GM12874 (cell line): Measurements from ENCODE around the gene FAM83F.

Source experiments
- TF ChIP-seq, protein P1 (sequence below): IDR thresholded peaks from 2 replicates; pipeline ENCODE4 v1.5.1; 2011; ENCODE audit warnings: low read depth, mild to moderate bottlenecking, control low read depth, low read length, moderate library complexity; ENCODE audit not compliant: insufficient read depth

FAM83F gene

DNA sequence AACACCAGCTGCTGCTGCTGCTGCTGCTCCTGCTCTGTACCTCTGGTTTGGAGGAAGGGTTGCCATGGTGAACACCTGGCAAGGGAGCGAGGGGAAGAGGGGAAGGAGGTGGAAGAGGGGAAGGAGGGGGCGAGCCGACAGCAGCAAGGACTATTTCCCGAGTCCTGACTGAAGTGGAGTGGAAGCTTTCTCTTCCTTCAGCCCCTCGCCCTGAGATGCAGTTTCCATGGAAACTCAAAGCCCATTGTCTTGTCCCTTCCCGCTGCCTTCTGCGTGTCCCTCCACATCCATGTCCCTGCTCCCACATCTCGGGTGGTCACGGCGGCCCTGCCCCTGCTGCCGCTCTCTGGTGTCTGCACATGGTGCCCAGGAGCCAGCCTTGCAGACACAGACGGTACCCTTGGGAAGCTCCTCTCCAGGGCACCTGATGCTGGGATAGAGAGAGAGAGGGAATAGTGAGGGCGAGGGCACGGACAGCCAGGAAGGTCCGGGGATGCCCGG, 28.6 kb downstream of the FAM83F start:
- TF ChIP-seq, protein P1, sequence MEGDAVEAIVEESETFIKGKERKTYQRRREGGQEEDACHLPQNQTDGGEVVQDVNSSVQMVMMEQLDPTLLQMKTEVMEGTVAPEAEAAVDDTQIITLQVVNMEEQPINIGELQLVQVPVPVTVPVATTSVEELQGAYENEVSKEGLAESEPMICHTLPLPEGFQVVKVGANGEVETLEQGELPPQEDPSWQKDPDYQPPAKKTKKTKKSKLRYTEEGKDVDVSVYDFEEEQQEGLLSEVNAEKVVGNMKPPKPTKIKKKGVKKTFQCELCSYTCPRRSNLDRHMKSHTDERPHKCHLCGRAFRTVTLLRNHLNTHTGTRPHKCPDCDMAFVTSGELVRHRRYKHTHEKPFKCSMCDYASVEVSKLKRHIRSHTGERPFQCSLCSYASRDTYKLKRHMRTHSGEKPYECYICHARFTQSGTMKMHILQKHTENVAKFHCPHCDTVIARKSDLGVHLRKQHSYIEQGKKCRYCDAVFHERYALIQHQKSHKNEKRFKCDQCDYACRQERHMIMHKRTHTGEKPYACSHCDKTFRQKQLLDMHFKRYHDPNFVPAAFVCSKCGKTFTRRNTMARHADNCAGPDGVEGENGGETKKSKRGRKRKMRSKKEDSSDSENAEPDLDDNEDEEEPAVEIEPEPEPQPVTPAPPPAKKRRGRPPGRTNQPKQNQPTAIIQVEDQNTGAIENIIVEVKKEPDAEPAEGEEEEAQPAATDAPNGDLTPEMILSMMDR = no peak

DNA sequence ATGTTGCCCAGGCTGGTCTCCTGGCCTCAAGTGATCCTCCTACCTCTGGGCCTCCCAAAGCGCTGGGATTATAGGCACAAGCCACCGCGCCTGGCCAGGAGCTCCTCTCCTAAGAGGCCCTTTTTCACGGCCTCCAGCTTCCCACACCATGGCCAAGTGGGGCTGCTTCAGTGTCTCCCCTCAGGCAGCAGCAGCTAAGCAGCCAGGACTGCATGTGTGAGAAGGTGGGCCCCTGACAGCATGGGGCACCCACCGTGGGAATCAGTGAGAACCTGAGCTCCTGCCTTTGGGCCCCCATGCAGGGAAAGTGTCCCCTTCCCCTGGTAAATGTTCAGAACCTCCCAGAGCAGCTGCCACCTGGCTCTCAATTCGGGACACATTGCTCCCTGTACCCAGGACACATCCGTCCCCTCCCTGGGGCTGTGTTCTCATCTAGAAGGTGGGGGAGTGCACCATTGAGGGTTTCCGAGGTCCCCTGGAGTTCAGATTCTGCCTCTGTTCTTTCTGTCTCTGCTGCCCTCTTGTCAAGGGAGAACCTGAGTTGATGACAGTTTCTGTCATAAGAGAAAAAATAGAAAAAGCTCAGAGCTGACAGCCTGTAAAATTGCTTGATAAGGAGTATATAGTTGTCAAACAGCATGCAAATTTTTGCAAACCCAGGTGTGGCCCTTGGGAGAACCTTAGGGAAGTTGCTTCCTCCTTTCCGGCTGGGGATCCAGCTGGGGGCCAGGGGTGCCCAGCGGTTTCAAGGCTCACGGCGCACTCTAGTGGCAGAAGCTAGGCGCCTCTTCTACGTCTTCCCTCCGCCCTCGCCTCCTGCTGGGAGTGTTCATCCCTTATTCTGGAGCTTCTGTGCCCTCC, 29.7 kb downstream of the FAM83F start:
- TF ChIP-seq, protein P1 = peak; percentile 92

DNA sequence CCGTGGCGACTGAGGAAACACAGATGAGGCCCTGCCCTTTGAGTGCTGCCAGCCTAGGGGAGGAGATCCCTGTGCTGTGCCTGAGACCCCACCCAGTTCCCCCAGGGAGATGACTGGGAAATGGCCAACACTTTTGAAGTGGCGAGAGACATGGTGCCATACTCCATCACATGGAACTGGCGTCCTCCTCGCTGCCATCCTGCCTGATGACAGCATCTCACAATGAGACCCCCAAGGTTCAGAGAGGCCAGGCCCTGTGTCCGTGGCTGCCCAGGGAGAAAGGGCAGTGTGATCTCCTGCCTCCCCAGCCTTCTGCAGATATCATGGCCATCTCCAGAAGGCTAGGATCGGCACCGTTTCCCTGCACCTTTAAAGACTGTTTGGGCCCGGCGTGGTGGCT, 31.1 kb downstream of the FAM83F start:
- TF ChIP-seq, protein P1 = no peak

DNA sequence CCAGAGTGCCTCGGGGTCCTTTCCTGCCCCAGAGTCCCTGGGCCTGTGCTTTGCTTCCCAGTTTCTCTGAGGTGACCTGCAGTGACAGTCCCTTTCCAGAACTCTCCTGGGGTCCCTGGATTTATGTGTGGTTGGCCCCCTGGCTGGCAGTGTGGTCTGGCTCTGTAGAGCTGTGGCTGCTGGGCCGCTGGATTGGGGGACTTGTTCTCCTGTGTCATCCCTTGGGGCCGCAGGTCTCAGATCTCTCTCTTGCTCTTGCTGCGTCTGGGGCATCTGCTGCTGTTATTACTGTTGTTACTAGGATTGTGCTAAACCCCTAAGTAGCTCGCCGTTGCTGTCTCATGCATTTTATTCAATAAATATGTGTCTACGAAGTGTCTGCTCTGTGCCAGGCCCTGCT, 31.9 kb downstream of the FAM83F start:
- TF ChIP-seq, protein P1 = no peak

- TF ChIP-seq, protein P1 = no peak
Observed at GRCh38 chr22:40027191-40028097, 32.7 kb downstream of the FAM83F start.

- TF ChIP-seq, protein P1 = no peak
Observed at GRCh38 chr22:40028098-40028425, 33.3 kb downstream of the FAM83F start.
